GM23248 (cell line): ENCODE measurements around the gene SPAG9. TPM values are rescaled to one million over a fixed set of nuclear protein-coding genes. Genes with fewer than 3 reads are reported as not detected.

Source experiments
- DNase-seq: peaks from one replicate; pipeline ENCODE4 v3.0.0-alpha.2; 2015
- H2AFZ ChIP-seq: fragments of 200-600 bp; sonication (generic); 2 replicates; pipeline ENCODE4 v1.6.1; 2016; ENCODE audit warnings: antibody characterized with exemption
- H3F3A ChIP-seq: fragments of 200-600 bp; sonication (generic); 2 replicates; pipeline ENCODE4 v1.6.1; 2016; ENCODE audit warnings: mild to moderate bottlenecking, antibody characterized with exemption, mixed run types; ENCODE audit not compliant: insufficient read depth
- H3K27ac ChIP-seq: fragments of 200-600 bp; sonication (generic); 2 replicates; pipeline ENCODE4 v1.5.1; 2016; ENCODE audit warnings: mild to moderate bottlenecking
- H3K27me3 ChIP-seq: fragments of 200-600 bp; sonication (generic); replicated peaks from 2 replicates; pipeline ENCODE4 v1.6.1; 2016; ENCODE audit warnings: mild to moderate bottlenecking; ENCODE audit not compliant: insufficient read depth
- H3K36me3 ChIP-seq: fragments of 200-600 bp; sonication (generic); 2 replicates; pipeline ENCODE4 v1.6.1; 2016; ENCODE audit warnings: low read depth, mild to moderate bottlenecking
- H3K4me1 ChIP-seq: fragments of 200-600 bp; sonication (generic); 2 replicates; pipeline ENCODE4 v1.6.1; 2016; ENCODE audit warnings: mild to moderate bottlenecking; ENCODE audit not compliant: insufficient read depth
- H3K4me2 ChIP-seq: fragments of 200-600 bp; sonication (generic); one replicate; pipeline ENCODE4 v1.6.1; 2016; ENCODE audit warnings: mild to moderate bottlenecking; ENCODE audit not compliant: unreplicated experiment
- H3K4me3 ChIP-seq: fragments of 200-600 bp; sonication (generic); 2 replicates; pipeline ENCODE4 v1.5.1; 2016; ENCODE audit warnings: mild to moderate bottlenecking
- H3K79me2 ChIP-seq: fragments of 200-600 bp; sonication (generic); 2 replicates; pipeline ENCODE4 v1.6.1; 2016; ENCODE audit warnings: mild to moderate bottlenecking; ENCODE audit not compliant: insufficient read depth
- H3K9ac ChIP-seq: fragments of 200-600 bp; sonication (generic); 2 replicates; pipeline ENCODE4 v1.6.1; 2016; ENCODE audit warnings: mild to moderate bottlenecking
- H3K9me2 ChIP-seq: fragments of 200-600 bp; sonication (generic); 2 replicates; pipeline ENCODE4 v1.6.1; 2016; ENCODE audit warnings: mixed run types, mild to moderate bottlenecking, moderate library complexity; ENCODE audit not compliant: insufficient read depth
- H3K9me3 ChIP-seq: fragments of 200-600 bp; sonication (generic); one replicate; pipeline ENCODE4 v1.6.1; 2017; ENCODE audit warnings: low read depth
- H4K20me1 ChIP-seq: fragments of 200-600 bp; sonication (generic); 2 replicates; pipeline ENCODE4 v1.6.0; 2016; ENCODE audit not compliant: insufficient read depth
- EZH2 ChIP-seq: fragments of 200-600 bp; sonication (generic); IDR thresholded peaks from 2 replicates; pipeline ENCODE4 v1.6.1; 2018; ENCODE audit warnings: antibody characterized with exemption, mild to moderate bottlenecking; ENCODE audit not compliant: insufficient read depth, poor library complexity, severe bottlenecking
- EZH2phosphoT487 ChIP-seq: fragments of 200-600 bp; sonication (generic); IDR thresholded peaks from 2 replicates; pipeline ENCODE4 v1.6.1; 2018; ENCODE audit warnings: antibody characterized with exemption, moderate library complexity, mild to moderate bottlenecking, low read depth; ENCODE audit not compliant: insufficient read depth
- WGBS, 2 experiments: methylation state at CpG; one replicate each; pipeline ENCODE4 v1.1.6; 2015 to 2017; ENCODE audit warnings: low lambda C conversion rate in 2 of 2, low coverage in 1 of 2; ENCODE audit errors: missing lambda C conversion rate in 2 of 2; 5-methylcytosine and 5-hydroxymethylcytosine counted together
- in situ Hi-C: fragments of 300-500 bp; cut with MboI; formaldehyde crosslinking; loops from 2 replicates; pipeline ENCODE4 v1.15.0; 2020
- polyA plus RNA-seq: library from polyadenylated mRNA; unstranded; fragments of >200 nt; fragmentation: Nextera tagmentation; extraction: Ambion mirVana; gene quantifications from 2 replicates; pipeline ENCODE4 v1.2.1, GENCODE V29; 2016
- total RNA-seq: library from RNA; depleted of rRNA; stranded (reverse); fragments of >200 nt; shearing (Covaris generic); gene quantifications from 2 replicates; pipeline ENCODE4 v1.2.3, GENCODE V29; 2014

SPAG9 gene
- total and polyA plus RNA-seq, 2 experiments from 2014 or later = 21.5 to 58.8 TPM

GRCh38 chr17:50947782-50948543 lies 172.7 kb downstream of the SPAG9 start:
- no peaks in the 10 kb centered on the region for H3K36me3 ChIP-seq
- DNase-seq = no peak
- H4K20me1 ChIP-seq = no peaks in the 10 kb centered on the region
- no peak overlapping the region for H3K27ac ChIP-seq
- peaks cover 8% of the 10 kb centered on the region; the same call in 1 of the 2 replicates for H3F3A ChIP-seq
- WGBS, 2 experiments = 80 to 82% methylated on average over 15 of the region's 15 CpGs
- H2AFZ ChIP-seq = no peak overlapping the region
- peaks cover 24% of the 10 kb centered on the region for H3K4me1 ChIP-seq
- H3K27me3 ChIP-seq = no peaks in the 10 kb centered on the region
- no peaks in the 10 kb centered on the region for H3K9me3 ChIP-seq
- in situ Hi-C loops = no loop called here
- H3K79me2 ChIP-seq = no peaks in the 10 kb centered on the region
- no peaks in the 10 kb centered on the region for H3K9me2 ChIP-seq
- TF ChIP-seq EZH2phosphoT487 (no peak), EZH2 (no peak)
- no peak overlapping the region for H3K4me3 ChIP-seq
- no peak overlapping the region for H3K9ac ChIP-seq
- no peak overlapping the region for H3K4me2 ChIP-seq

GRCh38 chr17:50946891-50947781 lies 173.5 kb downstream of the SPAG9 start:
- TF ChIP-seq EZH2phosphoT487 (no peak), EZH2 (no peak)
- WGBS, 2 experiments = 89 to 92% methylated on average over 16 to 19 of the region's 19 CpGs

DNA sequence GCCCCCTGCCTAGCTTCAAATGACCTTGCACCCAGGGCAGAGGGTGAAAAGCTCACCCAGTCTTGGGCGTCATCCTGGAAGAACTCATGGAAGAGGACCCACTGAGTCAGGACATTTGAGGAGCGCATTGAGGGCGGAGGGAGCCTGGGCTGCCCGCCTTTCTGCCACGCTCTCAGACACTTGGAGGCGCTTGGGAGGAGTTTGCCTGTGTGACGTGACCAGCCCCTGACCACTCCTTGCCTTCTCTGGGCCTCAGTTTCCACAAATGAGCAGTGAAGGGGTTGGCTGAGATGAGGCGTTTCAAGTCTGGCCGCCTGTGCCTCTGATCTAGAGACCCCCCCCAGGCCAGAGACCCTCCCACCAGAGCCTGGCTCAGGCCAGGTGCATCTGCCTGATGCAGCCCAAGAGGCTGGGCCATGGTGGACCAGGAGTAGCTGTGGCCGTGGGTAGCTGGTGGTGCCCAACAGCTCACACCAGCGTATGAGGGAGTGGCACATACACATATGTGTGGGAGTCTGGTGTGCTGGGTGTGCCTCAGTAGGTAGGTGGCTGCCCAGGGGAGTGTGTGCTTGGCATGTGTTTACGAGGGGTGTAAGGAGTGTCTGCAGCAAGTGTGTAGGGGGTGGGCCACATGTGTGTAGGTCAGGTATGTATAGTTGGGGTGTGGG lies 174.3 kb downstream of the SPAG9 start:
- DNase-seq = no peak
- in situ Hi-C loops = no loop called here
- 94 to 98% methylated on average over 12 of the region's 12 CpGs for WGBS, 2 experiments

More at GRCh38 chr17:50946891-50947781, 173.5 kb downstream of the SPAG9 start:
- in situ Hi-C loops = no loop called here
- Histone ChIP-seq H3K9ac (no peak overlapping the region), H3K9me3 (no peaks in the 10 kb centered on the region), H3K9me2 (no peaks in the 10 kb centered on the region), H2AFZ (no peak overlapping the region), H3K27me3 (no peaks in the 10 kb centered on the region), H3K4me3 (no peak overlapping the region), H4K20me1 (no peaks in the 10 kb centered on the region), H3K36me3 (no peaks in the 10 kb centered on the region), H3K27ac (no peak overlapping the region), H3K4me1 (peaks cover 23% of the 10 kb centered on the region), H3K79me2 (no peaks in the 10 kb centered on the region), H3K4me2 (no peak overlapping the region), H3F3A (peaks cover 8% of the 10 kb centered on the region; the same call in 1 of the 2 replicates)
- DNase-seq = no peak

DNA sequence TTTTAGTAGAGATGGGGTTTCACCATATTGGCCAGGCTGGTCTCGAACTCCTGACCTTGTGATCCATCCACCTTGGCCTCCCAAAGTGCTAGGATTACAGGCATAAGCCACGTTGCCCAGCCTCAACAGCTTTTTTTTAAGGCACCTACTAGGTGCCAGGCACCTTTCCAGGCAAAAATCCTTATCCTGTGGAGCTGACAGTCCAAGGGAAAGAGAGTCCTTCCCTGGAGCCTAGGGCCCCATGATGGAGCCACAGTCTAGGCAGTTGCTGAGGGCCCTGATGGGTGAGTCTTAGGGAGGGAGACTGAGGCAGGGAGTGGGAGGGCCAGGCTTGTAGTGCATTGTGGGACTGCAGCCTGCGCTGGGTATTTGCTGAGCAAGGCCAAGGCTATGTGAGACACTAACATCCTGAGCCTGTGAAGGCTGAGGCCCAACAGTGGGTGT lies 174.9 kb downstream of the SPAG9 start:
- Histone ChIP-seq H3K79me2 (no peaks in the 10 kb centered on the region), H2AFZ (no peak overlapping the region), H3K9me2 (no peaks in the 10 kb centered on the region), H3K27ac (no peak overlapping the region), H3K36me3 (no peaks in the 10 kb centered on the region), H3K27me3 (no peaks in the 10 kb centered on the region), H3K4me3 (no peak overlapping the region), H3K4me1 (peaks cover 14% of the 10 kb centered on the region), H3K9ac (no peak overlapping the region), H3K9me3 (no peaks in the 10 kb centered on the region), H3F3A (peaks cover 4% of the 10 kb centered on the region; the same call in 1 of the 2 replicates), H4K20me1 (no peaks in the 10 kb centered on the region), H3K4me2 (no peak overlapping the region)
- DNase-seq = no peak
- TF ChIP-seq EZH2 (no peak), EZH2phosphoT487 (no peak)
- 92 to 97% methylated on average over 3 of the region's 3 CpGs for WGBS, 2 experiments
- in situ Hi-C loops = no loop called here

More for the DNA sequence above, 174.3 kb downstream of the SPAG9 start:
- Histone ChIP-seq H3K9me2 (no peaks in the 10 kb centered on the region), H3F3A (peaks cover 4% of the 10 kb centered on the region; the same call in 1 of the 2 replicates), H2AFZ (no peak overlapping the region), H4K20me1 (no peaks in the 10 kb centered on the region), H3K9ac (no peak overlapping the region), H3K4me1 (peaks cover 19% of the 10 kb centered on the region), H3K79me2 (no peaks in the 10 kb centered on the region), H3K4me2 (no peak overlapping the region), H3K4me3 (no peak overlapping the region), H3K9me3 (no peaks in the 10 kb centered on the region), H3K27ac (no peak overlapping the region), H3K27me3 (no peaks in the 10 kb centered on the region), H3K36me3 (no peaks in the 10 kb centered on the region)
- TF ChIP-seq EZH2phosphoT487 = no peak
- TF ChIP-seq EZH2 = no peak
